A172 (cell line): ENCODE results near the gene UBE2V1. TPM values are rescaled to one million over a fixed set of nuclear protein-coding genes. Genes with fewer than 3 reads are reported as not detected.
"Not testable (repeated sequence)": the region's sequence is repeated elsewhere in the genome, so short reads cannot be mapped to it uniquely, and the experiment has no call there.

ENCODE experiments used
- DNase-seq: peaks from one replicate; pipeline ENCODE4 v3.0.0-alpha.2; 2015; ENCODE audit warnings: low spot score
- total RNA-seq: library from RNA; depleted of rRNA; stranded (reverse); fragments of >200 nt; shearing (Covaris generic); gene quantifications from 2 replicates; pipeline ENCODE4 v1.2.3, GENCODE V29; 2014

UBE2V1 gene
- total RNA-seq, 1 experiment from 2014 or later = 59.1 TPM

GRCh38 chr20:50095476-50096078 is 17.4 kb downstream of the UBE2V1 start:
- no peak for DNase-seq

GRCh38 chr20:50094522-50094921 is 18.4 kb downstream of the UBE2V1 start:
- DNase-seq = no peak

GRCh38 chr20:50093240-50093639 is 19.7 kb downstream of the UBE2V1 start:
- no peak for DNase-seq

- no peak for DNase-seq
These were observed 20.5 kb downstream of the UBE2V1 start for GRCh38 chr20:50092436-50092835.

DNA sequence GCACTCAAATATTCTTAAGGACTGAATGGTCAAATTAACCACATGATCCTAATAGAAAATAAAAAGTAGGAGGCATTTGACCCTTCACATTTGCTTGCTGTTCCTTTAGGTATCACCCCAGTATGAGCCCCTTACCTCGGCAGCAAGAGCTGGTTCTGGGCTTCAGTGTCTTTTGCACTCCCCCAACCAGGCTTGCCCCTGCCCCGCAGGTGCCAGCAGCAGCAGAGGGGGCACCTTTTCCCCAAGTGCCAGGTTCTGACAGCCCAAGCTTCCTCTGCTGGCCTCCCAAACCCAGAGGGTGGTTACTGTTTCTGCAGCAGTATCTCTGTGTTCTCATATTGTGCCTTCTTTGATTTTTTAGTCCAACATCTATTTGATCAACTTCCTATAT is 23.2 kb downstream of the UBE2V1 start:
- no peak for DNase-seq

DNA sequence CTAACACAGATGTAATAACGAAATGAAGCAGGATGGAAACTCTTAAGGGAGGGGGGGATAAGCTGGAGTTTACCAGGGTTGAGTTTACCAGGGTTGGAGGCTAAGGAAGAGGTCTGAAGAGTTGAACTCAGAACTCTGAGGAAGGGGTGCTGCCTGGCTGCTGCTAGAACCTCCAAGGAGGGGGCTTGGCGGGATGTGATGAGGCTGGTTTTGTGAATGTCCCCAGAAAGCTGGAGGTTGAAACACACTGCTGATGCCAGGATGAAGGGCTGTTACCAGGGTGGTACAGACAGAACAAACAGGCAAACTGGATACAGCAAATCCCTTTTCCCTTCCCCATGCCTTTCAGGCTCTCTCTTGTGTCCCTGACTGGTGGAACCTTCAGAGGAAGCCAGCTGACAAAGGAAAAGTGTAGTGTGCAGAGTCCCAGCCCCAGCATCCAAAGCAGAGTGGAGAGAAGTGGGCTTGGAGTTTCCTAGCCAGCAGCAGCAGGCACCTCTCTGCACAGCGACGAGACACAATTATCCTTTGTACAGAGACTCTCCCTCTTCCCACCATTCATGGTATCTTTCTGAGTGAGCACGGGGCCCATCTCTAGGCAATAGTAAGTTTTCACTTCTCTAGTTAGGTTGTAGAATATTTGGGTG is 23.7 kb downstream of the UBE2V1 start:
- no peak for DNase-seq

DNA sequence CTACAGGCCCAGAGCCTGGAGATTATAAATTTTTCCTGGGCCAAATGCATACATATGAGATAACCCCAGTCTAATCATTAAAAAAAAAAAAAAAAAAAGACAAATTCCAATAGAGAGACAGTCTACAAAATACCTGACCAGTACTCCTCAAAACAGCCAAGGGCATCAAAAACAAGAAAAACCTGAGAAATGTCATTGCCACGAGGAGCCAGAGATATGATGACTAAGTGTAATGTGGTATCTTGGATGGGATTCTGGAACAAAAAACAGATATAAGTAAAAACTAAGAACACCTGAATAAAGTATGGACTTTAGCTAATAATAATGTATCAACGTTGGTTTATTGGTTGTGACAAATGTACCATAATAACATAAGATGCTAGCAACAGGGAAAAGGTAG is 24.9 kb downstream of the UBE2V1 start:
- no peak for DNase-seq

DNA sequence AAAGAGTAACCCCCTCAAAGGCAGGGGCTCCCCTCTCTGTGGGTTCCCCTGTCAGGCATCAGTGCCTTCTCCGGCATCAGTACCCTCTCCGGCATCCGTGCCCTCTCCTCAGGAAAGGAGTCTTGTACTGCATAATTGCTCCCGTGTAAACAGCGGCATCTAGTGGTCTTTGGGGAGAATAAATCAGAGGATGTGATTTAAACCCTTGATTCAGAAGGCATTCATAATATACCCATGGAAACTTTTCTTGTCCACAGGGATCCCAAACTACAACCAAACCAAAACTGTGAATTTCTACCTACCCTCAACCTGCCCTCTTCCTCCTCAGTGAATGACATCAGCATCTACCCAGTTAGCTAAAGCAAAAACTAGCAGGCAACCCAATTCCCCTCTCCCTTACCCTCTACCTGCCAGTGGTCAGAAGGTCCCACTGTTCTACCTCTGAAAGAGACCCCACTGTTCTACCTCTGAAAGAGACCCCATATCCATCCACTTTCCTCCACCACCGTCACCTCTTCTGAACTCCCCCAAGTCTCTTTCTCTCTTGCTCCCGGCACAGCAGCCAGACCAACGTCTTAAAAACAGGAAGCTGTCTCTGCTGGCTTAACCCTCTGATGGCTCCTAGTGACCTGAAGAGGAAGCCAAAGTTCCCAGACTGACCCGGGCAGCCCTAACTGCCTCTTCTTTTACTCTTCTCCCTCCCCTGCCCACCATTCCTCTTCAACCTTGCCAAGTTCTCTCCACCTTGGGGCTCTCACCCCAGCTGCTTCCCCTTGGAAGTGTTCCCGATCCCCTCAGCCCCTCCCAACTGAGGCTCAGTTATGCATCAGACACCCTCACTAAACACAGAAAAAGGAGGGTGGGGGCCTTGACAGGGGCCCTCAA is 27.2 kb downstream of the UBE2V1 start:
- peak; percentile 62 for DNase-seq

GRCh38 chr20:50085146-50085480 is 27.8 kb downstream of the UBE2V1 start:
- no peak for DNase-seq

DNA sequence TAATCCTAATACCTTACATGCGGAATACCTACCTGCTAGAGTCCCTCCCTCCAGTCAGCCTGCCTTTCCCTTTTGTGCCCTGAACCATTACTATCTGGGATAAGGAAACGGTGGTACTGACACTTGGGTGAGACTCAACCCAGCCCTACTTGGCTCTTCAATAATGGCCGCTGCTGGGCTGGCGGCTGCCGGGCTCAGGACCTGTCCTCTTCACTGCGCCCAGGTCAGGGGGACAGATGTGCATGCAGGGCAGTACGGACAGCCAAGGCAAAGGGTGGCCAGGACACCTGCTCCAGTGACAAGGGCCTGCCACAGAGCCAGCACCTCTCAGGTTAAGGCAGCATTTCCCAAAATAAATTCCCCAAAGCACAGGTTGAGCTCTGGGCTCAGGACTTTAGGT is 29.9 kb downstream of the UBE2V1 start:
- DNase-seq = no peak

DNA sequence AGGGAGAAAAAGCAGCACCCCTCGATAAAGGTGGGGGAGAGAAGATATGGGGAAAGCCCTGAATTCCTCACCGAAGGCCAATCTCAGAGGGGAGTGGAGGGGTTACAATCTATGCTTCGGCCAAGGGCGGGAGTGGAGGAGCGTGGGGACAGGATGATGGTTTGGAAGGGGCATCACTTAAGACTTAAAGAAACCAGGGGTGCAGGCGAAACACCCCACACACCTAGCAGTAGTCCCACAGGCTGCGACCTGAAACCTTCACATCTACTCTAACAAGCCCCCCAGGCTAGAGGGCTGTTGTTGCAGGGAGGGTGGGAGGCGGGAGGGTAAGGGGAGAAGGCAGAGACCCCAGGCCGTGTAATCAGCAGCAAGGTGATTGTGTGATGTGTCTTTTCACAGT is 30.9 kb downstream of the UBE2V1 start:
- not testable (repeated sequence) for DNase-seq

DNA sequence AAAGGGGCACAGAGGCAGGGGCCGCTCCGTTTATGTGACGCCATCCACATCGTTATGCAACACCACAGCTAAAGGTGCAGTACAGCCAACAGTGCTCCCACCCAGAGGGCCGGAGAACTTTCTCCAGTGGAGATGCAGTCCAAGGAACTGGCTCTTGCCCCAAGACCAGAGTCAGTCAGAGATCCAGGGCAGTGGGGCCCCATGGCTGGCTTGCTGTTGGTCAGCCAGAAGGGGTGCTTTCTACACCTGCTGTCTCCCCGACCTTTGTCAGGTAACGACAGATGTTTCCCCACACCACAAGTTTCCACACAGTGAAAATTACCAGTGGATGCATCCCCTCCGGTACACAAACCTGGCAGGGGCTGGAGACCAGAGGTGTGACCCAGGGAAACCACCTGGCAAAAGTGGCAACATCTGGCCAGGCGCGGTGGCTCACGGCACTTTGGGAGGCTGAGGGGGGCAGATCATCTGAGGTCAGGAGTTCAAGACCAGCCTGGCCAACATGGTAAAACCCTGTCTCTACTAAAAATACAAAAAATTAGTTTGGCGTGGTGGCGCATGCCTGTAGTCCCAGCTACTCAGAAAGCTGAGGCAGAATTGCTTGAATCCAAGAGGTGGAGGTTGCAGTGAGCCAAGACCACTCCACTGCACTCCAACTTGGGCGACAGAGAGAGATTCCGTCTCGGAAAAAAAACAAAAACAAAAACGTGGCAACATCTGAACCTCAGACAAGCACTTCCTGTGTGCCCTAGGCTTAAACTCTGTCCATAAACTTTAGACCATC is 34.9 kb downstream of the UBE2V1 start:
- DNase-seq = no peak

- no peak for DNase-seq
These were observed 39.5 kb downstream of the UBE2V1 start for GRCh38 chr20:50073500-50073899.

DNA sequence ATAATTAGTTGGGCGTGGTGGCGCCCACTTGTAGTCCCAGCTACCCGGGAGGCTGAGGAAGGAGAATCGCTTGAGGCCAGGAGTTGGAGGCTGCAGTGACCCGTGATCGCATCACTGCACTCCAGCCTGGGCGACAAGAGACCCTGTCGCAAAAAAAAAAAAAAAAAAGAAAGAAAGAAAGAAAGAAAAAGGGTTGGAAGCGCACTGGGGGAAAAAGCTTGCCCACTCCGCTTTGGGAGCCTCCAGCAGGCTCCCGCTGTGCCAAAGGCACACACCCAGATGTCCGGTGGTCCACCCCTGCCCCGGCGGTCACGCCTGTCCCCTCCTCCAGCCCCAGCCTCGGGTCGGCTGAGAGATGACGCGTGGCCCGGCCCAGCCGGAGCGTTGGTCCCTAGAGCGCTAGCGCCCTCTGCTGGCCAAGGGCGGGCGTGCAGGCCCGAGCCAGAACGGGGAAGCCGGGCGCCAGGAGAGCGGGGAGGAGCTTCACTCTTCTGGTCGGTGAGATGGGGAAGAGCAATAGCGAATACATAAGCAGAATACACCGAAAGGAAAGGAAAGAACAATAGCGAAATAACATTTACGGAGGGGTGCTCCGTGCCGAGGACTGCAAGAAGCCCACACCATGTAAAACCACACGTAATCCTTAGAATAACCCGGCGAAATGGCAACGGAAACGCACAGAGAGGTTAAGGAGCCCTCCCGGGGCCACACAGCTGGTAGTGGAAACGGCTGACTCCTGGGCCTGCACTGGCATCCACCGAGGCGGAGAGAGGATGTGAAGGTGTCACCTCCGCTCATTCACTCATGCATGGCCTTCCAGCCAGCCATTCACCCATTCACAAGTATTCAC is 41.7 kb downstream of the UBE2V1 start:
- peak; percentile 76 for DNase-seq

DNA sequence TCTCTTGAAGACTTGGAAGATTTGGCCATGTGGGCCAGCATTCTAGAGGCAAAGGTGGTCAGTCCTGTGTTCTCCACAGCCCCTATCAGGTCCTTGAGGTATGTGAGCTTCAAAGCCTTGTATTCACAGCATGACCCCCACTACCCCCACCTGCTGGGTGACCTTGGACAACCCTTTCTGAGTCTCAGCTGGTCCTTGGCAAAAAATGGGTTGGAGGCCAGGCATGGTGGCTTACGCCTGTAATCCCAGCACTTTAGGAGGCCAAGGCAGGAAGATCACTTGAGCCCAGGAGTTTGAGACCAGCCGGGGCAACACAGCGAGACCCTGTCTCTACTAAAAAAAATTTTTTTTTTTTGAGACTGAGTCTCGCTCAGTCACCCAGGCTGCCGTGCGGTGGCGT is 42.6 kb downstream of the UBE2V1 start:
- no peak for DNase-seq

GRCh38 chr20:50068041-50068651 is 44.8 kb downstream of the UBE2V1 start:
- DNase-seq = peak; percentile 44

DNA sequence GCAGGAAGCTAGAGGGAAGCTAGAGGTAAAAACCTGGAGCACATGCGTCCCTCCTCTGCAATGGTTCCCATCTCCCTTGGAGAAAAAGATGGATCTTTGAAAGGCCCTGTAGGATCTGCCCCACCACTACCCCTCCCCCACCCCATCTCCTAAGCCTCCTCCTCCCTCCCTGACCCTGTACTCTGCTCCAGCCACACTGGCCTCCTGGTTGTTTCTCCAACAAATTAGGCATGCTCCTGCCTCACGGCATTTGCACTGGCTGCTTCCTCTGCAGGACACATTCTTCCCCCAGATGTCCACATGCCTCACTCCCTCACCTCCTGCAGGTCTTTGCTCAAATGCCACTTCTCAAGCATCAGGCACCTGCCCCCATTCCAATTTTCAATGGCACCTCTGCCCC is 45.5 kb downstream of the UBE2V1 start:
- no peak for DNase-seq

DNA sequence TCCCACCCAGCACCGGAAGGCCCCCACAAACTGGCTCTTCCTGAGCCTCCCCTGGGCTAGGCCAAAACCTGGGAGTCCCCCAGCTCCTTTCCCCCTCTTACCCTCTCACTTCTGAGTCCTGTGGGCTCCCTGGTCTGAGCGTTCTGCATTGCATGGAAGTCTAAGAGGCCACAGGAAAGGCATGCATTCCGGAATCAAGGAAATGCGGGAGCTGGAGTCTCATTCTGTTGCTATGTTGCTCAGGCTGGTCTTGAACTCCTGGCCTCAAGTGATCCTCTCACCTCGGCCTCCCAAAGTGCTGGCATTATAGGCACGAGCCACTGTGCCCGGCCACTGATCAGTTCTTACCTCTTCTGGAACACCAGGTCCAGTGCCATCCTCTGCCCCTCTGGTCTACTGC is 45.9 kb downstream of the UBE2V1 start:
- DNase-seq = no peak

DNA sequence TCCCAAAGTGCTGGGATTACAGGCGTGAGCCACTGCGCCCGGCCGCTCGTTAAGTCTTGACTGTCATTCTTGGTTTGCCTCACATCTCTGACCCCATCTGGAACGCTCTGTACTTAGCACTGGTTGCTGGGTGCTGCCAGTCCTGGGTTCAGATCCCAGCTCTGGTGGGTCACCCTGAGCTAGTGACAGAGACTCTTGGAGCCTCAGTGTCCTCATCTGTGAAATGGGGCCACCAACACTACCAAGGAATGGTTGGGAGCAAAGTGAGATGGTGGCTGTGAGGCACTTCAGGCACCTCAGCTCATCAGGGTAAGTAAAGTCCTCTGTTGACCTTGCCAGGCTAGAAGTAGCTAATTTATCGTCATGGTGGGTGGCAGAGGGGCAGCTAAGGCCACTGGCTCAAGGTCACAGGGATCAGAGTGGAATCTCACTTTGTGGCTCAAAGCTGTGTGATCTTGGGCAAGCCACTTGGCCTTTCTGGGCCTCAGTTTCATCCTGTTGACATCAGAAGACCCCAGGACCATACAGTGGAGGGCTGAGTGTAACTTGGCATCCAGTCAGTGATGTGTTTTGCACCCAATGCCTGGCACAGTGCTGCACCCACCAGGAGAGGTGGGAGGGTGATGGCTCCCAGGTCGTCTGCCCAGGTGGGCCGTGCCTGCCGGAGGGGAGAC is 46.7 kb downstream of the UBE2V1 start:
- no peak for DNase-seq

DNA sequence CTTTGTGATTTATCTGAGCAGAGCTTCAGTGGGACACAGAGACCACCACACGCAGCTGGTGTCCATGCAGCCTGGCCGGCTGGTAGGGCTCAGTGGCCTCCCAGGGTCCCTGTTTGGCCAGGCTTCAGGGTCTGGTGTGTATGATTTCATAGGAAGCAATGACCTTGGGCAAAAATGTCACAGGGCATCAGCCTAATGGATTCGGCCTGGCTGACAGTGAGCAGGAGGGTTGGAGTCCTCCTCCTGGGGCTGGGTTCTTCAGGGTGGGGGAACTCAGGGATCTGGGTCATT is 47.7 kb downstream of the UBE2V1 start:
- DNase-seq = no peak

- DNase-seq = not testable (repeated sequence)
These were observed 49.2 kb downstream of the UBE2V1 start for GRCh38 chr20:50063763-50064162.
